Pulmonary artery endothelial cell (primary cell): ENCODE data around the gene CYB5R2. TPM values are rescaled to one million over a fixed set of nuclear protein-coding genes. Genes with fewer than 3 reads are reported as not detected.

Experiments used
- DNase-seq: peaks from one replicate; pipeline ENCODE4 v3.0.0-alpha.2; 2011; ENCODE audit warnings: low read depth, low spot score
- total RNA-seq: library from RNA; depleted of rRNA; stranded (reverse); fragments of >200 nt; gene quantifications from 2 replicates; pipeline ENCODE4 v1.2.3, GENCODE V29; 2014

Gene CYB5R2
- total RNA-seq = 0.78 and 5.3 TPM in 2 replicates

DNA sequence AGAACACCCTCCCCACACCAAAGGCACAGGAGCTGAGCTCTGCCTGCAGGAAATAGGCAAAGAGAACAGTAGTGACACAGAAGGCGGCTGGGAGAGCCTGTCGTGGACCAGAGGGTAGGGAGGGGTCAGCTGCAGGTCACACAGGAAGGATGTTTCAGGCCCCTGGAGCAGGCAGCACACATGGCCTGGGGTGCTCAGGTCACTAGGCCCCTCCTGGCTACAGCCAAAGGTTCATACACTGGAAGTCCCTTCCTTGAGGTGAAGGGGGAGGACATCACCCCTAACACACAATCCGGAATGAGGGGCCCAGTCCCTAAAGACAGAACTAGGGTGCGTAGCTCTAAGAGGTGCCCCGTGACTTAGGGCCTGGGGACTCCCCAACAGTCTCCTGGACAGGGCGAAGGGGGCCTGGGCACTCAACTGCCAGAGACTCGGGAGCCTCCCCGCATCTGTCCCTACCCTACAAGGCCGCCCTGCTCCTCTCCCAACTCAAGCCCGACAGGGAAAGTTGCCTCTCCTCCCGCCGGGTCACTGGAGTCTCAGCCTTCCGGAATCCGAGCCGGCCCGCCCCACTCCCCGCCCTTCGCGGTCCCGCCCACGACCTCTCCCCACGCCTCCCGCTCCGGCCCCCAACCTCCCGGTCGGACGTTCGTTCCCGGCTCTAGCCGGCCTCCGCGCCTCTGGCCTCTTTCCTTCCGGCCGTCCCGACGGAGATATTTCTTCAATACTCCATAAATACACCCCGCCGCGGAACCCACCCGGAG lies at the start of gene CYB5R2:
CYB5R2 (minus strand) TSS at position 541 of the 764 bp plus-strand sequence. CDS start 675 bp downstream, outside the sequence.
- no peak for DNase-seq

DNA sequence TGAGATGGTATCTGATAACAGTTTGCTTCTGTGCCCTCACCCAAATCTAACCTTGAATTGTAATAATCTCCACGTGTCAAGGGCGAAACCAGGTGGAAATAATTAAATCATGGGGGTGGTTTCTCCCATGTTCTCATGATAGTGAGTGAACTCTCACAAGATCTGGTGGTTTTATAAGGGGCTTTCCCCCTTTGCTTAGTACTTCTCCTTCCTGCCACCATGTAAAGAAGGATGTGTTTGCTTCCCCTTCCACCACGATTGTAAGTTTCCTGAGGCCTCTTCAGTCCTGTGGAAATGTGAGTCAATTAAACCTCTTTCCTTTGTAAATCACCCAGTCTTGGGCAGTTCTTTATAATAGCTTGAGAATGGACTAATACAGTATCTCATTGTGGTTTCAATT lies 41.5 kb upstream of the CYB5R2 start:
- no peak for DNase-seq

DNA sequence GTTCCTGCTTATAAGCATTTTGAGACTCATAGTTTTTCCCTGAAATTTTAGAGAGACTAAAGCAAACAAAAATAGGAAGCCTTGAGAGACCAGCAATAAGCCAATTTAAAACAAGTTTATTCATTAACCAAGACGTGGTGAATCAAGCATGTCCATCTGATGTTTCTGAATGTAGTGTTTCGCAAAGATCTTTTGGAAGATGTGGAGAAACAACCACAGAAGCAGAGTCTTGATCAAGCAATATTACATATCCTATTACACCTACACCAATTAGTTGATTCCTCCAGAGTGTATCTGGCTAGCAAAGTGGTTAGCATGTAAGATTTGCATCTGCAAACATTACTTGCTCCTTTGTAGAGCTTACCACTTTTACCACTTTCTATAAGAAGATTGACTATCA lies 33.1 kb upstream of the CYB5R2 start, which contains the start of gene OVCH2:
OVCH2 (minus strand) TSS at position 101 of the 400 bp plus-strand sequence; CDS start at position 18, 83 bp downstream.
- no peak for DNase-seq

DNA sequence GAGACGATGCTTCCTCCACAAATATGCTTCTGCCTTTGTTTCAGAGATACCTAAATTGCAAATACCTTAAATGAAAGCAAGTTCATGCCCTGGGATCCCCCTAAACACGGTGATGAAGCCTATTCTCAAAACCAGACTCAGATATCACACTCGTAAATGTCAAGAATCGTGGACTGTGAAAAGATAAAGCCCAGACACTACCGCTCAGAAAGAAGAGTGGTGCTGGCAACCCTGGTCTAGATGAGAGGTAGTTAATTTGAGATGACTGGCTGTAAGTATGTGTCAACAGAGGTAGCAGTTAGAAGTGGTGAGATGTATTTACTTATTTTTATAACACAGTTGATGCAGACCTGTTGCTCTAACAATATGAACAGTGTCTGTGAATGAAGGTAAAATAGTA lies 30.4 kb upstream of the CYB5R2 start:
- DNase-seq = no peak

DNA sequence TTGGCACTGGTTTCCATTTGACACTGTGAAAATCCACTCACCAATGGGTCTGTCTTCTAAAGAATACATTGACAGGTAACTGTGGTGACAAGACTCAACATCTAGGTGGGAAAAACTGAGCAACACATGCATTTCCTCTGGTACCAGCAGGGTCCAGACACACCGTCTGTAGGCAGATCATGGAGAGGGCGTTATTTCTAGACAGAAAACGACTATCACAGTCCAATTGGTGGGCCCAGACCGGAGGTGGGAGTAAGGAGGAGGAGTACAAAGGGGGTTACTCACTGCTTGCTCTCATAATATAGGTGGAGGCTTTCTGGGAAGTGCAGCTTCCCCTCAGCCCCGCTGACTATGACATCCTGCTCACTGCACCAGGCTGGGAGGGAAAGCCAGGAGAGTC lies 23.1 kb upstream of the CYB5R2 start:
- no peak for DNase-seq

DNA sequence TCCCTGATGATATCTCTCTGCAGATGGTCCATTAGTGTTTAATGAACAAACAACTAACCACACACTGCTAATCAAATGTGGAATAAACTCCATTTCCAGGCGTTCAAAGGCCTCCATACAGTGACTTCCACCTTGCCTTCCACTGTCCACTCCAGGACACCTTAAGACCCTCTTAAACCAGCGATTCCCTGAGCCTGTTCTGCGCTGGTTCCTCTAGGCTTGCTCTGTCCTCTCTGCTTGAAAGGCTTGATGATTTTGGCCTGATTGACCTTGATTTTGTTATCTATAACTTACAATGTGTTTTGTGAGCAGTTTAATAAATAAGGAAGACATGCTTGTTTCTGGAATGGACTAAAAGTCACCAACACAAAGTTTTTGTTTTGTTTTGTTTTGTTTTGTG lies 20.9 kb upstream of the CYB5R2 start:
- DNase-seq = no peak

DNA sequence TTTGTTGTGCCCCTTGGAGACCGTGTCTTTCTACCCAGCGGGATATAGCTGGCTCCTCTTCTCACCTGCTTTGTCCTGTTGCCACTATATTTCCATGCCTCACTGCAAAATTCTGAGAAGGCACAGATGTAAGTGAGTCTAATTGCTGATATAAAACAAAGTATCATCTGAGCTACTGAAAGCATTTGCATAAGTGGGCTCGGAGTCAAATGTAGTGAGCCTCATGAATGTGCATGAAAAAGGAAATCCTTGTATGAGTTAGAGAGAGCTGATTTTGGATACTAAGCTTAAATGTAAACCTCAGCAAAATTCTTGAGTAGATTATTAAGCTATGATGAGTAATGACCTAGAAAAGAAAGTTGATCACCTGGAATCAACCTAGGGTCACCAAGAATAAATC lies 19.1 kb upstream of the CYB5R2 start:
- no peak for DNase-seq

DNA sequence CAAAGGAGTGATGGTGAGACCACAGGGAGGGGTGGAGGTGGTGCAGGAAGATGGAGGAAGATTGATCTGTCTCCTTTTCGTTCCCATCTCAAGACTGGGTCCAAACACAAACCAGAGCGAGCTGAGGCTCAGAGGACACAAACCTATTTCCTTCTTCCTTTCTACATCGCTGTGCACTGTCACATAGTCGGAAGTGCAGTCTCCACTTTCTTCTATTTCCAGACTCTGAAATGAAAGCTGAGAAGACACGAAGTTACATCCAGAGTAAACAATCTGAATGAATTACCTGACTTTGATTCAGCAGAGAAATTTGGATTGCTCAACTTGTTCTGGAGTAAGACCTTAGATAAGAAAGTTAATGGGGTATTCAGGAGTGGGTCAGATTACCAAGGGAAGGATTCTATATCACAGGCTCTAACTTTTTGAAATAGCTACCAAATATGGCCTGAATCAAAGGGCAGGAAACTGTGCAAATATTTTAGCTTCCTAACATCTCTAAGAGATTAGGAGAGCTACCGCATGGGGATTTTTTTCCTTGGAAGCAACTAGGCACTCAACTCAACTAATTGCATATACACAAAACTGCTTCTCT lies 18.6 kb upstream of the CYB5R2 start:
- no peak for DNase-seq

DNA sequence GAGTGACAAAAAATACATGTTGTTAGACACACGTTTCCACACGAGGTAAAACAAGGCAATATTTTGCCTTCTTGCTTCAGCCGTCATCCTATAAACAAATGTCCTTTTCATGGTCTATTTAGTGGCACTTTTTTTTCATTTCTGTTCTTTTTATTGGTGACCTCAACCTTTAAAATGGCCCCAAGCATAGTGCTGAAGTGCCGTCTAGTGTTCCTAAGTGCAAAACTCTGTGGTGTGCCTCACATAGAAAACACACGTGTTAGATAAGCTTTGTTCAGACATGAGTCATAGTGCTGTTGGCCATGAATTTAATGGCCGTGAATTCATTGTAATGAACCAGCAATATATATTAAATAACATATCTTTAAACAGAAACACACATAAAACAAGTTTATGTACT lies 17.3 kb upstream of the CYB5R2 start:
- DNase-seq = no peak

DNA sequence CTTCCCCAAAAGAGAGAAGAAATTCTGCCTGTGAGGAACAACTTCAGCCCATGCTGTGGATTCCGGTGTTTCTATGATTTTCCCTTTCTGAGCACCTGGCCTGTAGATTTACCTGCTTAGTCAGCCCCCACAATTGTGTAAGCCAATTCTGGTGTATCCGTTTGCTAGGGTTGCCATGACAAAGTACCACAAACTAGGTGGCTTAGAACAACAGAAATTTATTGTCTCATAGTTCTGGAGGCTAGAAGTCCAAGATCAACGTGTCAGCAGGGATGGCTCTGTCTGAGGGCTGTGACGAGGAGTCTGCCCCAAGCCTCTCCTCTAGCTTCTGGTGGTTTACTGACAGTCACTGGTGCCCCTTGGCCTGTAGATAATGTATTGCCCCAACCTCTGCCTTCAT lies 15.9 kb upstream of the CYB5R2 start:
- no peak for DNase-seq

DNA sequence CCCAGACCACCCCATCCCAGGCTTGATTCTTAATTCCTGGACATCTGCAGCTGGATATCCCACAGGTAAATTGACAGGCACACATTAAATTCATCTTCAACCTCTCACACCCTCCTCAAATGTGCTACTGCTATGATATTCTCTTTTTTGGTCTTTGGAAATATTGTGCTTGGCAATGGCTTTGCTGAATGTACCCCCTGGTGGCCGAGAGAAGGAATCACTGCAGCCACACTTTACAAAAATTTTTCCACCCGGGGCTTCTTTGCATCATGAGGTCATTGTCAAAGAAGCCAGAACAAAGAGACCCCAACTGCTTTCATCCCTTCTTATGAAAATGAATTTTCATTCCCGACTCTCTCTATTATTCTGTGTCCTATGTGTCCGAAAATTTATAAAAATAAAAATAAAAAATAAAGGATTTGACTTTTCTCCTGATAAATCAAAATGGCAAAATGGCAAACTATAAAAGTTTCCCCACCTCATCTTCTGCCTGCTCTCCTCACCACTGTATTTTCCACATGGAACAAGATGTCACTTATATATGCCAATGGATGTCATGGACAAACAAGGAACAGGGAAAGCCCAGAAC lies 15.0 kb upstream of the CYB5R2 start:
- DNase-seq = no peak

DNA sequence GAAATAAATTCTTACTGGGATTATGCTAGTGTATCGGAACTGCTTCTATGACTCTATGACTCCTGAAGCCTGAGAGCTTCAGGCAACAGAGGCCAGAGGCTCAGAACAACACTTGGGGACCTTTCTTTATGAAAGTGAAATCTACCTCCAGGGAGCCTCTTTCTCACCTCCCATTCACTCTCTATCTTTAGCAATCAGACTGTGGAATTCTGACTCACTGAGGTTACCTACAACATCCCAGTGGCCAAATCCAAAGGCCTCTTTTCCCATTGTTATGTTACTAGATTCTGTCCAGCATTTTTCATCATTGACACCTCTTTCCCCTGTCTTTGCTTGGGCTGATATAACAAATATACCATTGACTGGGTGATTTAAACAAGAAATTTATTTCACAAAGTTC lies 14.1 kb upstream of the CYB5R2 start:
- no peak for DNase-seq

DNA sequence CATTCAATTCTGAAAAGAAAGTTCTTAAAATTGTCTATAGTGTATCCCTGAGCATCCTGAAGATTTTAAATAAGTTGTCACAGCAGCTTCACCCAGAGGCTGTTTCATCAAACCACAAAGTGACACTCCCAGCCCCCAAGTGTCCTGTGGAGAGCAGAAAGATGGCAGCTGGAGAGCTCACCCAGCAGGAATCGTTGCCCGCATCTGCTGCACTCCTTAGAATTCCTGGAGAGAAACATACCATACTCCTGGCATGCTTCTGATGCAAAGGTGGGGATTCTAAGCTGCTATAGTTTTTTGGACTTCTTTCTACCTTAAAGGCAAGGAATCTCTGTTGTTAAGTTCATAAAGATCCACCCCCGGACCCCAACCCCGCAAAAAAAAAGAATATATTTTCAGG lies 13.5 kb upstream of the CYB5R2 start:
- DNase-seq = no peak

DNA sequence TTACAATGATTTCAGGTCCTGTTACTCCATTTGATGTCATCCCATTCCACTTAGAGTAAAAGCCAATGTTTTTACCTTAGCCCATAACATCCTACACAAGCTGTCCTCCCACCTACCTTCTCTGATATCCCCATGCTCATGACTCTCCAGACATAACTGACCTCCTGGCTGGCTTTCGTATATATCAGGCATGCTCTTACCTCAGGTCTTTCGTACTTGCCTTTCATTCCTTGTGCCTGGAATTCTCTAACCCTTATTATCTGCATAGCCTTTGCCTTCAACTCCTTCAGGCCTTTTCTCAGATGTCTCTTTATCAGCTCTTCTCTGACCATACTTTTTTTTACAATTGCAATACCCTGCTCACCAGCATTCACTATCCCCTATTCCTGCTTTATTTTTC lies 10.3 kb upstream of the CYB5R2 start:
- no peak for DNase-seq

DNA sequence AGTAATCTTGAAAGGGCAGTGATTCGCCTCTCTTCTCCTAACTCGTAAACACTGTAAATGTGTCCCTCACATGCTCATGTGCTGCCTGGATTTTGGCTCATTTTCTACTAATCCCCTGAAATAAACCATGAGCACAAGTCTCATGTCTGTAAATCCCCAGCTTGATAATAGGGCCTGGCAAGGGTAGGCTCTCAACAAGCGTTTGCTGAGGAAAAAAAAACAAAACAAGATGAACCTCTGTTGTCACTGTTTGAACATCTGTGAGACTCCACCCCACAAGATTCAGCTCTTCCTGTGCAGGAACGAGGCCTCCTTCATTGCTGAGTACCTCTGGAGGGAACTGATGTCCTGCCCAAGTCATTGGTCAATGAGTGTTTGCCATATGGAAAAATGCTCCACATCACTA lies 4.5 kb upstream of the CYB5R2 start:
- DNase-seq = no peak

DNA sequence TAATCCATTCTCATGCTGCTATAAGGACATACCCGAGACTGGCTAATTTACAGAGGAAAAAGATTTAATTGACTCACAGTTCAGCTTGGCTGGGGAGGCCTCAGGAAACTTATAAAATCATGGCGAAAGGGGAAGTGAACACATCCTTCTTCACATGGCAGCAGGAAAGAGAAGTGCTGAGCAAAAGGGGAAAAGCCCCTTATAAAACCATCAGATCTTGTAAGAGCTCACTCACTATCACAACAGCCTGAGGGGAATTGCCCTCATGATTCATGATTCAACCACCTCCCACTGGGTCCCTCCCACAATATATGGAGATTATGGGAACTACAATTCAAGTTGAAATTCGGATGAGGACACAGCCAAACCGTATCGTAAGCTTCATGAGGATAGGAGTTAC lies 3.8 kb upstream of the CYB5R2 start:
- DNase-seq = no peak

DNA sequence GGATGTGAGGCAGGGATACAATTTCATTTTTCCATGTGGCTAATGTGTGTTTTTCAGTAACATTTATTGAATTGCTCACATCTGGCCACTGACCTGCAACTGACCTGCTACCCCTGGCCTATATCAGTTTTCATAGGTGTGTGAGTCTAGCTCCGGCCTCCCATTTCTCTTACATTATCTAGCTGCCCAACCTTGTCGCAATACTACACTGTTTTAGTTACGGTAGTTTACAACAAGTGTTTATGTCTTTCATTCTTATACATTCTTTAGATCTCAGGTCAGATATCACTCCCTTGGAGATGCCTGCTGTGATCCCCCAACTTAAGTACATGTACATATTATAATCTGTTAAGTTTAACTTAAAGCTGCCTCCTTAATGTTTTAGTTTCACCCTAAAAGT lies 2.3 kb upstream of the CYB5R2 start:
- DNase-seq = no peak

DNA sequence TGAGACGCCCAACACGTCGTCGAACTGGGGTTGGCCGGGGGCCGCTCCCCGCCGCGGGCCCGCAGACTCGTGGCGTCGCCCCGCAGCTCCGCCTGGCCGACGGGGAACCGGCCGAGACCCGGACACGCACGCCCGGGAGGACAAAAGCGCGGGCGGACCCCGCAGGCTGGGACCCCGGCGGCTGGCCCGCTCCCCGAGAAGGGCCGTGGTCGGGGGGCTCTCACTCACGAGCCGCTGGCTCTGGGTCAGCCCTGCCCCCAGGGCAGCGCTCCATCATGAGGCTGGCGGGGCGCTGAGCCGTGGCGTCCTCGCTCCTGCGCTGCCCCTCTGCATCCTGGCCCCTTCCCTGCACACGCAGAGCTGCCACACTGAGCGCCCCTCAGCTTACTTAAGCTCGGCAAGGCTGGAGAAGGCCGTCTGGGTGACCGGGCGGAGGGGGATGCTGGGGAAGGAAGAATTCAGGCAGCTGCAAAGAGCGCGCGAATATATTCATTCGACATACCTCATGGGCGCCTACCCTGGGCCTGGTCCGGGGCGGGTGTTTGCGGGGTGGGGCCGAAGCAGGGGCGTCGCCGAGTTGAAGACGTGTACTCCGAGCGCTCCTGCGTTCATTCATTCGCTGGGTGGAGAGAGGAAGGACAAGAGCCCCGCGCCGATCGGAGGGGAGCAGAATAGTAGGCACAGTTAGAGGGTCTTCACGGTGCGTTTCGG lies 579 bp upstream of the CYB5R2 start:
- no peak for DNase-seq

DNA sequence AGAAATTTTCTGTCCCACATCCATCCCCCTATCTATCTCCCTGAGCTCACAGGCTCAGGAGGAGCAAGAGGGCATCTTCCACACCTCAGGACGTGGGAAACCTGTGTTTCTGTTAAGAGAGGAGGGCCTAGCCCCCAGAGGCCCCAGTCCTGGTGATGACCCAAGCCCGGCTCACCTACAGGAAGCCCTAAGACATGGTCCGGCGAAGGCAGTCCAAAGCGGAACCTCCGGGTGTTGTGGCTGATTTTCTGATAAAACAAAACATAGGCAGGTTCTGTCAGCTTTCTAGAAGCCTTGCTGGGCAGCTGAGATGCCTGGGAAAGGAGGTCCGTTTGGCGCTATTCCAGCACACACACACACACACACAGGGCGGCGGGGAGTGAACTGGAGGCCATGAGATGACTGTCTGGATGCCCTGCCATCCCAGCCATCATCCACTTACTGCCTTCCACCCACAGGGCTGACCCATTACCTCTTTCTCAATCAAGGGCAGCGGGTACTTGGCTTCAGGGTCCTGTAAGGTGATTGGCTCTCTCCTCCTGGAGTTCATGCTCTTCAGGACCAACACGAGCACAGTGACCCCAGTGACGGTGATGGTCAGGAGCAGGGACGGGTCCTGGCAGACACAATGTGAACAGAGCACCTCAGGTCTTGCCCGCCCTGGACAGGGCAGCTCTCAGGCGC lies 882 bp downstream of the CYB5R2 start:
- no peak for DNase-seq

DNA sequence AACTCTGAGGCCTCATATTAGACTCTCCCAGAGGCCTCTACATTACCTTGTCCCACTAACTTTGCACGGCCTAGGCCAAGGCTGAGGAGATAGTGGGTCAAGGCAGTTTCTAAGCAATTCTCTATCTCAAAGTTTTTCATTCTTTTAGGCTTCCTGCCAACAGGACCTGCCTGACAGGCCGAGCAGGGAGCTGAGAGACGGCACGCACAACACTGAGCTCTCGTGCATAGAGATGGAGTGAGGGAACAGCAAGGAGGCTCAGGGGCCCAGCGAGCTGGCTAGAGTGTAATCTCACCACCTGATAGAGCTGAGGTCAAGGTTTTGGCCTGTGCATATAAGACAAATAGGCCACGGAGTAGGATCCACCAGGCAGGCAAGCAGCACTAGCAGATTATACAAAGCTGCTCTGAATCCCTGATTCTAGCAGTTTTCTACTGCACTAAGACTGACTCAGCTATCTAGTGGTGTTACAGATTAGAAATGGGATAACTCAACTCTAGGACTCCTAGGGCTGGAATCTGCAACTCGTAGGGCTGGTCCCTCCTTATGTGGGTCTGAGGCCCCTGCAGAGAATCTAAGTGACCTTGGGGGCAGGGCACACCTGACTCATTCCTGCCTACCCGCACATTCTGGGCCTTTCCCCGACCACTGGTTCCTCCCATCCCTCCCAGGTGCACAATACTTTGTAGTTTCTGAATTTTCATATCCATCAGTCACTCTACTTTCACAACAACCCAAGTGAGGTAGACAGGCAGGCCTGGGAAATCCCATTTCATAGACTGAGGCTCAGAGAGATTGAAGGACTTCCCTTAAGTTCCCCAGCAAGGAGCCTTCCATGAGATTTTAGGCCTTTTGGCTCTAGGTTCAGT lies 1.7 kb downstream of the CYB5R2 start:
- no peak for DNase-seq

DNA sequence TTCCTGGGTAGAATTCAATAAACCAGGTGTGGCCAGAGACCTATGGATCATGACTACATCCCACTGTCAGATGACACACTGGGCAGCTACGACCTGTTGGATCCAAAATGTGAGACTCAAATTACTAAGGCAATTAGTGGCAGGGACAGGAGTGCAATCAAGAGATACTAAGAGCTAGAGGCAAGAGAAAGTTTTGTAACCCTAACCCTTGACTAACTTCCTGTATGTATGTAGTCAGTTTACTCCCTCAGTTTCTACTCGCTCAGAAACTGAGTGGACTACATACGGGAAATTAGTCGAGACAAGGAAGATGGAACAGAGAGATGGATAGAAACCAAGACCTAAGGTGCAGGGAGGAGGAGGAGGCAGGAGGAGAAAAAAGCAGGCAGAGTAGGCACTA lies 2.7 kb downstream of the CYB5R2 start:
- DNase-seq = no peak
